22Rv1 (cell line): ENCODE results near the gene ASB13.

Source experiments
- H3K27ac ChIP-seq: fragments of 450-650 bp; 2 replicates; pipeline ENCODE4 v1.5.1; 2017
- CTCF ChIP-seq: fragments of 450-650 bp; IDR thresholded peaks from 2 replicates; pipeline ENCODE4 v1.5.1; 2017; ENCODE audit warnings: mild to moderate bottlenecking
- ZFX ChIP-seq: fragments of 450-650 bp; IDR thresholded peaks from 2 replicates; pipeline ENCODE4 v1.6.1; 2017; ENCODE audit warnings: antibody characterized with exemption, borderline replicate concordance

Gene ASB13

GRCh38 chr10:5620966-5621365, 45.4 kb downstream of the ASB13 start:
- no peak overlapping the region for H3K27ac ChIP-seq
- TF ChIP-seq CTCF (no peak), ZFX (no peak)

- H3K27ac ChIP-seq = no peak overlapping the region
- TF ChIP-seq ZFX = no peak
- no peak for TF ChIP-seq CTCF
Observed at GRCh38 chr10:5620223-5620721, 46.1 kb downstream of the ASB13 start.

- H3K27ac ChIP-seq = no peak overlapping the region
- TF ChIP-seq ZFX = no peak
- TF ChIP-seq CTCF = no peak
Observed at GRCh38 chr10:5619362-5620211, 46.8 kb downstream of the ASB13 start.

GRCh38 chr10:5618829-5619228, 47.6 kb downstream of the ASB13 start:
- TF ChIP-seq ZFX (no peak), CTCF (no peak)
- H3K27ac ChIP-seq = no peak overlapping the region

- no peak for TF ChIP-seq ZFX
- no peak for TF ChIP-seq CTCF
- no peak overlapping the region for H3K27ac ChIP-seq
Observed at GRCh38 chr10:5618042-5618441, 48.4 kb downstream of the ASB13 start.

- H3K27ac ChIP-seq = no peak overlapping the region
- TF ChIP-seq CTCF (no peak), ZFX (no peak)
Observed at GRCh38 chr10:5617521-5617920, 48.9 kb downstream of the ASB13 start.

- no peak overlapping the region for H3K27ac ChIP-seq
Observed at GRCh38 chr10:5616836-5617235, 49.6 kb downstream of the ASB13 start.

More at GRCh38 chr10:5616836-5617235, 49.6 kb downstream of the ASB13 start:
- TF ChIP-seq ZFX (no peak), CTCF (no peak)
